Mesothelial cell of epicardium (in vitro differentiated cells): ENCODE data around the gene PTPN14. TPM values are rescaled to one million over a fixed set of nuclear protein-coding genes. Genes with fewer than 3 reads are reported as not detected.

Source experiments
- DNase-seq, 2 experiments: peaks; one replicate each; pipeline ENCODE4 v3.0.0; 2021; ENCODE audit warnings: low spot score in 2 of 2; ENCODE audit not compliant: unreplicated experiment in 2 of 2
- H3K27ac Mint-ChIP-seq: 2 replicates; pipeline ENCODE4 v1.8.0; 2021; ENCODE audit warnings: mixed read lengths
- H3K27me3 Mint-ChIP-seq: 2 replicates; pipeline ENCODE4 v1.8.0; 2021; ENCODE audit warnings: low read depth, mixed read lengths
- H3K36me3 Mint-ChIP-seq: 2 replicates; pipeline ENCODE4 v1.8.0; 2021; ENCODE audit warnings: mixed read lengths
- H3K4me1 Mint-ChIP-seq: 2 replicates; pipeline ENCODE4 v1.8.0; 2021; ENCODE audit warnings: mixed read lengths
- H3K4me3 Mint-ChIP-seq: 2 replicates; pipeline ENCODE4 v1.8.0; 2021; ENCODE audit warnings: mild to moderate bottlenecking, moderate library complexity, mixed read lengths
- H3K9me3 Mint-ChIP-seq: 2 replicates; pipeline ENCODE4 v1.8.0; 2021; ENCODE audit warnings: mixed read lengths
- CTCF ChIP-seq: fragments of 200-600 bp; sonication (generic); IDR thresholded peaks from one replicate; pipeline ENCODE4 v1.5.0; 2021; ENCODE audit warnings: antibody characterized with exemption; ENCODE audit not compliant: unreplicated experiment
- total RNA-seq: library from RNA; stranded (reverse); gene quantifications from 3 replicates; pipeline ENCODE4 v1.2.1, GENCODE V29; 2021

PTPN14 gene
- total RNA-seq, 1 donor from 2014 or later: 75.8 TPM

- H3K27ac Mint-ChIP-seq: no peak overlapping the region
- no peaks in the 10 kb centered on the region for H3K9me3 Mint-ChIP-seq
- H3K4me1 Mint-ChIP-seq: peaks cover 56% of the 10 kb centered on the region
- no peaks in the 10 kb centered on the region for H3K27me3 Mint-ChIP-seq
- H3K36me3 Mint-ChIP-seq: peaks cover 9% of the 10 kb centered on the region
- no peak overlapping the region for H3K4me3 Mint-ChIP-seq
- DNase-seq: no peak
- no peak for TF ChIP-seq CTCF
Observed at GRCh38 chr1:214461305-214461704, 90.1 kb downstream of the PTPN14 start.

- Mint-ChIP-seq H3K36me3 (peaks cover 9% of the 10 kb centered on the region), H3K9me3 (no peaks in the 10 kb centered on the region), H3K27me3 (no peaks in the 10 kb centered on the region), H3K4me3 (no peak overlapping the region), H3K4me1 (peaks cover 61% of the 10 kb centered on the region), H3K27ac (peak overlapping the region; percentile 61)
- TF ChIP-seq CTCF: no peak
- no peak for DNase-seq
Observed at GRCh38 chr1:214460304-214460916, 91.0 kb downstream of the PTPN14 start.

GRCh38 chr1:214459895-214460294 lies 91.5 kb downstream of the PTPN14 start:
- Mint-ChIP-seq H3K4me1 (peaks cover 65% of the 10 kb centered on the region), H3K27ac (peak overlapping the region; percentile 3)

GRCh38 chr1:214458541-214458940 lies 92.9 kb downstream of the PTPN14 start:
- Mint-ChIP-seq H3K36me3 (peaks cover 7% of the 10 kb centered on the region), H3K4me1 (peaks cover 62% of the 10 kb centered on the region), H3K27me3 (no peaks in the 10 kb centered on the region), H3K9me3 (no peaks in the 10 kb centered on the region), H3K27ac (no peak overlapping the region), H3K4me3 (no peak overlapping the region)
- DNase-seq: no peak
- TF ChIP-seq CTCF: no peak

More at GRCh38 chr1:214459895-214460294, 91.5 kb downstream of the PTPN14 start:
- Mint-ChIP-seq H3K9me3 (no peaks in the 10 kb centered on the region), H3K27me3 (no peaks in the 10 kb centered on the region), H3K4me3 (no peak overlapping the region), H3K36me3 (peaks cover 9% of the 10 kb centered on the region)
- TF ChIP-seq CTCF: no peak
- no peak for DNase-seq

GRCh38 chr1:214455971-214456867 lies 95.2 kb downstream of the PTPN14 start:
- no peak overlapping the region for H3K4me3 Mint-ChIP-seq
- peaks cover 61% of the 10 kb centered on the region for H3K4me1 Mint-ChIP-seq
- no peaks in the 10 kb centered on the region for H3K27me3 Mint-ChIP-seq
- DNase-seq: no peak
- no peak overlapping the region for H3K27ac Mint-ChIP-seq
- no peaks in the 10 kb centered on the region for H3K9me3 Mint-ChIP-seq
- TF ChIP-seq CTCF: no peak
- peaks cover 2% of the 10 kb centered on the region for H3K36me3 Mint-ChIP-seq
